Heart left ventricle (tissue), 13 donors: ENCODE results near the gene SEC31A.

Experiments used
- POLR2A ChIP-seq, 2 donors: fragments of 450-650 bp; IDR thresholded peaks; one replicate each; pipeline ENCODE4 v1.6.1; 2017; ENCODE audit warnings: antibody characterized with exemption in 2 of 2, mild to moderate bottlenecking in 2 of 2, moderate library complexity in 2 of 2
- TF ChIP-seq, protein P1 (sequence below), 12 donors: fragments of 200-600 bp; sonication (generic) in 4 of 12; IDR thresholded peaks; one replicate each; pipeline versions ENCODE4 v1.5.0 to v1.8.0; 2018 to 2022; ENCODE audit warnings: antibody characterized with exemption in 12 of 12, mild to moderate bottlenecking in 5 of 12
- donor health status: ischemic (EF 13 %, LVEDD 7.1; RV severe dilation, severe dysfunction).
- donor health status: DM: no; HTN: yes; CAD: no.
- donor health status: DM: no; HTN: no; CAD: no.
- donor health status: ischemic (EF 25% LVEDD 6.9; RV normal size, moderate dysfunction).
- donor health status: ischemic (EF 25% LVEDD 5.7; RV mildly dilated, moderate dysfunction).
- donor health status: ischemic (EF 35%, LVEDD 5.7; RV mildly dilated, moderate dysfunction).
- donor health status: nonischemic (EF 11% LVEDD 7.7; RV severe dilation, severe dysfunction).
- donor health status: DM: yes; HTN: yes; CAD: no.
- donor health status: PGD.
- donor health status: ischemic (EF 29% LVEDD 5.4; RV normal size, mild dysfunction).
- donor health status: nonischemic (EF 23%, LVEDD 6.1; RV moderate dilation, normal function).

DNA sequence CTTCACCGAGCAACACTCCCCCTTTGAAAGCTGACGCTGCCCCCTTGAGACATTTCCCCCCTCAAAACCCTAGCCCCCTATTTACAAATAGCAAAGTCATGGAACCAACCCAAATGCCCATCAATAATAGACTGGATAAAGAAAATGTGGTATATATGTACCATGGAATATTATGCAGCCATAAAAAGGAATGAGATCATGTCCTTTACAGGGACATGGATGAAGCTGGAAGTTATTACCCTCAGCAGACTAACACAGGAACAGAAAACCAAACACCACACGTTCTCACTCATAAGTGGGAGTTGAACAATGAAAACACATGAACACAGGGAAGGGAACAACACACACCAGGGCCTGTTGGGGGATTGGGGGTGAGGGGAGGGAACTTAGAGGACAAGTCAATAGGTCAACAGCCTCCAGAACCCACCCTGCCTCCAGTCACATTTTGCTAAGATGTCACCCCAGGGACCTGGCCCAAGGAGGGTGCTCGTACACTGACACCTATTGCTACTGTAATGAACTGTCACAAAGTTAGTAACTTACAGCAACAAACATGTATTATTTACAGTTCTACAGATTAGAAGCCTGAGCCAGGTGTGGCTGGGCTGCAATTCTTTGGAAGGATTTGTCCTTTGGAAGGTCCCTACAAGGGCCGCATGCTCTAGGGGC is 113.0 kb downstream of the SEC31A start:
- TF ChIP-seq, protein P1, sequence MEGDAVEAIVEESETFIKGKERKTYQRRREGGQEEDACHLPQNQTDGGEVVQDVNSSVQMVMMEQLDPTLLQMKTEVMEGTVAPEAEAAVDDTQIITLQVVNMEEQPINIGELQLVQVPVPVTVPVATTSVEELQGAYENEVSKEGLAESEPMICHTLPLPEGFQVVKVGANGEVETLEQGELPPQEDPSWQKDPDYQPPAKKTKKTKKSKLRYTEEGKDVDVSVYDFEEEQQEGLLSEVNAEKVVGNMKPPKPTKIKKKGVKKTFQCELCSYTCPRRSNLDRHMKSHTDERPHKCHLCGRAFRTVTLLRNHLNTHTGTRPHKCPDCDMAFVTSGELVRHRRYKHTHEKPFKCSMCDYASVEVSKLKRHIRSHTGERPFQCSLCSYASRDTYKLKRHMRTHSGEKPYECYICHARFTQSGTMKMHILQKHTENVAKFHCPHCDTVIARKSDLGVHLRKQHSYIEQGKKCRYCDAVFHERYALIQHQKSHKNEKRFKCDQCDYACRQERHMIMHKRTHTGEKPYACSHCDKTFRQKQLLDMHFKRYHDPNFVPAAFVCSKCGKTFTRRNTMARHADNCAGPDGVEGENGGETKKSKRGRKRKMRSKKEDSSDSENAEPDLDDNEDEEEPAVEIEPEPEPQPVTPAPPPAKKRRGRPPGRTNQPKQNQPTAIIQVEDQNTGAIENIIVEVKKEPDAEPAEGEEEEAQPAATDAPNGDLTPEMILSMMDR (IDR thresholded peaks at IDR 0.05): no peak
- no peak for TF ChIP-seq POLR2A (IDR thresholded peaks at IDR 0.05)
